ENCODE measurements around the gene ANKRD9. TPM values are rescaled to one million over a fixed set of nuclear protein-coding genes. Genes with fewer than 3 reads are reported as not detected.

Gene ANKRD9
- total and polyA plus RNA-seq, 2 of the 13 experiments (the other 11 are each of a cell fraction or from before 2014, with no cell fraction given): 10.0 to 15.0 TPM

DNA sequence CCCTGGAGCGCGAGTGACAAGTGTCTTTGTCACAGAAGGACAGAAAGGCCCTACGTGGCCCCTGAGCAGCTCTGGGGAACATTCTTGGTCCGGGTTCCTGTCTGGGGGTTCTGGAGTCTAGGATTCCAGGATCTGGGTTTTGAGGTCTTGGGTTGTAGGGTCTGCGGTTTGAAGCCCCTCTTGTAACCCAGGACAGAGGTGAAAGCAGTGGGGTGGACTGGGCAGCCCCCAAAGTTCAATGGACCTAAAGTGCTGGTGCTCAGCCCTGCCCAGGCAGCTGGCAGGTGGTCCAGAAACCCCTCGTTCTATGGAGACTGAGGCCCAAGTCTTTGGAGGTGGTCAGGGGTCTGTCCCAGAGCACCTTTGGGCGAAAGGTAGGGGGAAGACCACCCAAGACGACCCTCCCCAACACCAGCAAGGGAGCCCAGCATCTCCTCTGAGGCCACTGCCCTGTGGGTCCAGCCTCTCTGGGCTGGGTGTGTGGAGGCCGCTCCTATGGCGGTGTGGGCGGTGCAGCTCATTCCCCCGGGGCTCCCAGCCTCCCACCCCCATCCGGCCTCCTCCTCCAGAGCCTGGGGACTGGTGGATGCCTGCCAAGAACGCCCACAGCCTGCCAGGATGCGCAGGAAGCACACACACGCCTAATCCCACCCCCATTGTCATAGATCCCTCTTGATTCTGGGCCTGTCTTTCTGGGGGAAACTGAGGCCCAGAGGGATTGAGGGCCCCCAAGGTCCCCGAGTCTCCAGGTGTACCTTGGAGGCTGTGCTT lies 30.2 kb upstream of the ANKRD9 start (continued):
- TF ChIP-seq ZNF260 (CRISPR knock-in tag; IDR thresholded peaks at IDR 0.05; ENCODE audit: borderline replicate concordance, low read depth): no peak
- TF ChIP-seq CAMTA2 (CRISPR knock-in tag; IDR thresholded peaks at IDR 0.05; ENCODE audit: borderline replicate concordance): no peak
- TF ChIP-seq, protein P1, sequence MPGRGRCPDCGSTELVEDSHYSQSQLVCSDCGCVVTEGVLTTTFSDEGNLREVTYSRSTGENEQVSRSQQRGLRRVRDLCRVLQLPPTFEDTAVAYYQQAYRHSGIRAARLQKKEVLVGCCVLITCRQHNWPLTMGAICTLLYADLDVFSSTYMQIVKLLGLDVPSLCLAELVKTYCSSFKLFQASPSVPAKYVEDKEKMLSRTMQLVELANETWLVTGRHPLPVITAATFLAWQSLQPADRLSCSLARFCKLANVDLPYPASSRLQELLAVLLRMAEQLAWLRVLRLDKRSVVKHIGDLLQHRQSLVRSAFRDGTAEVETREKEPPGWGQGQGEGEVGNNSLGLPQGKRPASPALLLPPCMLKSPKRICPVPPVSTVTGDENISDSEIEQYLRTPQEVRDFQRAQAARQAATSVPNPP (CRISPR knock-in tag; IDR thresholded peaks at IDR 0.05): no peak
- TF ChIP-seq PAF1 (CRISPR knock-in tag; IDR thresholded peaks at IDR 0.05): no peak
- no peak for TF ChIP-seq JUN (CRISPR knock-in tag; IDR thresholded peaks at IDR 0.05)
- TF ChIP-seq SIN3B (IDR thresholded peaks at IDR 0.05; ENCODE audit: low read length): no peak
- TF ChIP-seq ZIK1 (CRISPR knock-in tag; IDR thresholded peaks at IDR 0.05; ENCODE audit: borderline replicate concordance, low read depth): no peak
- TF ChIP-seq FOXK1 (CRISPR knock-in tag; IDR thresholded peaks at IDR 0.05; ENCODE audit: borderline replicate concordance, low read depth): no peak
- TF ChIP-seq ZNF160 (CRISPR knock-in tag; IDR thresholded peaks at IDR 0.05): 0 out of 2 replicates have a peak, but pooled peaks have one; percentile 39
- no peak; the same call in 1 of the 2 replicates for TF ChIP-seq AKAP8 (CRISPR knock-in tag; IDR thresholded peaks at IDR 0.05)
- TF ChIP-seq RFXANK (CRISPR knock-in tag; IDR thresholded peaks at IDR 0.05): no peak
- TF ChIP-seq, protein P2, sequence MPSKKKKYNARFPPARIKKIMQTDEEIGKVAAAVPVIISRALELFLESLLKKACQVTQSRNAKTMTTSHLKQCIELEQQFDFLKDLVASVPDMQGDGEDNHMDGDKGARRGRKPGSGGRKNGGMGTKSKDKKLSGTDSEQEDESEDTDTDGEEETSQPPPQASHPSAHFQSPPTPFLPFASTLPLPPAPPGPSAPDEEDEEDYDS (CRISPR knock-in tag; IDR thresholded peaks at IDR 0.05): 0 out of 2 replicates have a peak, but pooled peaks have one; percentile 43
- TF ChIP-seq, protein P3, sequence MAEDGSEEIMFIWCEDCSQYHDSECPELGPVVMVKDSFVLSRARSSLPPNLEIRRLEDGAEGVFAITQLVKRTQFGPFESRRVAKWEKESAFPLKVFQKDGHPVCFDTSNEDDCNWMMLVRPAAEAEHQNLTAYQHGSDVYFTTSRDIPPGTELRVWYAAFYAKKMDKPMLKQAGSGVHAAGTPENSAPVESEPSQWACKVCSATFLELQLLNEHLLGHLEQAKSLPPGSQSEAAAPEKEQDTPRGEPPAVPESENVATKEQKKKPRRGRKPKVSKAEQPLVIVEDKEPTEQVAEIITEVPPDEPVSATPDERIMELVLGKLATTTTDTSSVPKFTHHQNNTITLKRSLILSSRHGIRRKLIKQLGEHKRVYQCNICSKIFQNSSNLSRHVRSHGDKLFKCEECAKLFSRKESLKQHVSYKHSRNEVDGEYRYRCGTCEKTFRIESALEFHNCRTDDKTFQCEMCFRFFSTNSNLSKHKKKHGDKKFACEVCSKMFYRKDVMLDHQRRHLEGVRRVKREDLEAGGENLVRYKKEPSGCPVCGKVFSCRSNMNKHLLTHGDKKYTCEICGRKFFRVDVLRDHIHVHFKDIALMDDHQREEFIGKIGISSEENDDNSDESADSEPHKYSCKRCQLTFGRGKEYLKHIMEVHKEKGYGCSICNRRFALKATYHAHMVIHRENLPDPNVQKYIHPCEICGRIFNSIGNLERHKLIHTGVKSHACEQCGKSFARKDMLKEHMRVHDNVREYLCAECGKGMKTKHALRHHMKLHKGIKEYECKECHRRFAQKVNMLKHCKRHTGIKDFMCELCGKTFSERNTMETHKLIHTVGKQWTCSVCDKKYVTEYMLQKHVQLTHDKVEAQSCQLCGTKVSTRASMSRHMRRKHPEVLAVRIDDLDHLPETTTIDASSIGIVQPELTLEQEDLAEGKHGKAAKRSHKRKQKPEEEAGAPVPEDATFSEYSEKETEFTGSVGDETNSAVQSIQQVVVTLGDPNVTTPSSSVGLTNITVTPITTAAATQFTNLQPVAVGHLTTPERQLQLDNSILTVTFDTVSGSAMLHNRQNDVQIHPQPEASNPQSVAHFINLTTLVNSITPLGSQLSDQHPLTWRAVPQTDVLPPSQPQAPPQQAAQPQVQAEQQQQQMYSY (CRISPR knock-in tag; IDR thresholded peaks at IDR 0.05): no peak
- no peak for TF ChIP-seq MYC (CRISPR knock-in tag; IDR thresholded peaks at IDR 0.05; ENCODE audit: borderline replicate concordance)
- TF ChIP-seq SSRP1 (CRISPR knock-in tag; IDR thresholded peaks at IDR 0.05): no peak
- TF ChIP-seq ZNF839 (CRISPR knock-in tag; IDR thresholded peaks at IDR 0.05; ENCODE audit: borderline replicate concordance): no peak
- TF ChIP-seq, protein P4, sequence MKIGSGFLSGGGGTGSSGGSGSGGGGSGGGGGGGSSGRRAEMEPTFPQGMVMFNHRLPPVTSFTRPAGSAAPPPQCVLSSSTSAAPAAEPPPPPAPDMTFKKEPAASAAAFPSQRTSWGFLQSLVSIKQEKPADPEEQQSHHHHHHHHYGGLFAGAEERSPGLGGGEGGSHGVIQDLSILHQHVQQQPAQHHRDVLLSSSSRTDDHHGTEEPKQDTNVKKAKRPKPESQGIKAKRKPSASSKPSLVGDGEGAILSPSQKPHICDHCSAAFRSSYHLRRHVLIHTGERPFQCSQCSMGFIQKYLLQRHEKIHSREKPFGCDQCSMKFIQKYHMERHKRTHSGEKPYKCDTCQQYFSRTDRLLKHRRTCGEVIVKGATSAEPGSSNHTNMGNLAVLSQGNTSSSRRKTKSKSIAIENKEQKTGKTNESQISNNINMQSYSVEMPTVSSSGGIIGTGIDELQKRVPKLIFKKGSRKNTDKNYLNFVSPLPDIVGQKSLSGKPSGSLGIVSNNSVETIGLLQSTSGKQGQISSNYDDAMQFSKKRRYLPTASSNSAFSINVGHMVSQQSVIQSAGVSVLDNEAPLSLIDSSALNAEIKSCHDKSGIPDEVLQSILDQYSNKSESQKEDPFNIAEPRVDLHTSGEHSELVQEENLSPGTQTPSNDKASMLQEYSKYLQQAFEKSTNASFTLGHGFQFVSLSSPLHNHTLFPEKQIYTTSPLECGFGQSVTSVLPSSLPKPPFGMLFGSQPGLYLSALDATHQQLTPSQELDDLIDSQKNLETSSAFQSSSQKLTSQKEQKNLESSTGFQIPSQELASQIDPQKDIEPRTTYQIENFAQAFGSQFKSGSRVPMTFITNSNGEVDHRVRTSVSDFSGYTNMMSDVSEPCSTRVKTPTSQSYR (CRISPR knock-in tag; IDR thresholded peaks at IDR 0.05; ENCODE audit: borderline replicate concordance): peak; percentile 51; the same call in 1 of the 2 replicates
- no peak for TF ChIP-seq RFX5 (IDR thresholded peaks at IDR 0.05; ENCODE audit: low read depth, low read length)
- TF ChIP-seq, protein P5, sequence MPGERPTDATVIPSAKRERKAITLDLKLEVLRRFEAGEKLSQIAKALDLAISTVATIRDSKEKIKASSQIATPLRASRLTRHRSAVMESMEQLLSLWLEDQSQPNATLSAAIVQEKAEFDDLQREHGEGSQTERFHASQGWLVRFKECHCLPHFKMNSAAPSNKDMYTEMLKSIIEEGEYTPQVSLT (CRISPR knock-in tag; IDR thresholded peaks at IDR 0.05; ENCODE audit: borderline replicate concordance, low read depth): no peak
- no peak for TF ChIP-seq ZNF558 (CRISPR knock-in tag; IDR thresholded peaks at IDR 0.05; ENCODE audit: borderline replicate concordance)
- TF ChIP-seq ZNF225 (CRISPR knock-in tag; IDR thresholded peaks at IDR 0.05): no peak
- no peak for TF ChIP-seq TBX3 (IDR thresholded peaks at IDR 0.05; ENCODE audit: borderline replicate concordance)
